Fibroblast of lung (primary cell): ENCODE data around the gene GABBR2. TPM values are rescaled to one million over a fixed set of nuclear protein-coding genes. Genes with fewer than 3 reads are reported as not detected.

Experiments used
- DNase-seq, 2 donors: peaks; one replicate each; pipeline versions ENCODE4 v3.0.0 to v3.0.0-alpha.2; 2010; ENCODE audit warnings: low read depth in 2 of 2
- H2AFZ ChIP-seq: 2 replicates; pipeline ENCODE4 v1.5.1; 2012; ENCODE audit warnings: low read length, control low read depth, inconsistent platforms
- H3K27ac ChIP-seq: 2 replicates; pipeline ENCODE4 v1.5.1; 2011; ENCODE audit warnings: low read length, control low read depth; ENCODE audit not compliant: insufficient read depth
- H3K27me3 ChIP-seq: 2 replicates; pipeline ENCODE4 v1.5.1; 2011; ENCODE audit warnings: mild to moderate bottlenecking, low read length; ENCODE audit not compliant: control insufficient read depth, insufficient read depth
- H3K36me3 ChIP-seq: 2 replicates; pipeline ENCODE4 v1.5.1; 2011; ENCODE audit warnings: low read length; ENCODE audit not compliant: control insufficient read depth, insufficient read depth
- H3K4me1 ChIP-seq: 2 replicates; pipeline ENCODE4 v1.5.1; 2011; ENCODE audit warnings: low read length; ENCODE audit not compliant: control insufficient read depth, insufficient read depth; ENCODE audit errors: extremely low read depth
- H3K4me2 ChIP-seq: 2 replicates; pipeline ENCODE4 v1.5.1; 2011; ENCODE audit warnings: low read length, control low read depth; ENCODE audit not compliant: insufficient read depth; ENCODE audit errors: extremely low read depth
- H3K4me3 ChIP-seq, 4 experiments: fragments of 200-600 bp in 1 of 4; sonication (generic) in 1 of 4; replicated peaks in 1 of 4; 2 replicates each; pipeline ENCODE4 v1.5.1; 2011 to 2016; ENCODE audit warnings: low read length in 4 of 4, low read depth in 3 of 4, mild to moderate bottlenecking in 3 of 4, control low read depth in 2 of 4, inconsistent platforms in 1 of 4, mixed read lengths in 1 of 4; ENCODE audit not compliant: insufficient read depth in 1 of 4; ENCODE audit errors: control extremely low read depth in 1 of 4
- H3K79me2 ChIP-seq: 2 replicates; pipeline ENCODE4 v1.5.1; 2012; ENCODE audit warnings: mild to moderate bottlenecking, low read length, inconsistent platforms; ENCODE audit not compliant: control insufficient read depth, insufficient read depth
- H3K9ac ChIP-seq: 2 replicates; pipeline ENCODE4 v1.5.1; 2011; ENCODE audit warnings: mild to moderate bottlenecking, low read length, control low read depth; ENCODE audit not compliant: insufficient read depth
- H3K9me3 ChIP-seq: 2 replicates; pipeline ENCODE4 v1.5.1; 2012; ENCODE audit warnings: low read depth, low read length; ENCODE audit not compliant: control insufficient read depth, insufficient read depth
- H4K20me1 ChIP-seq: 2 replicates; pipeline ENCODE4 v1.5.1; 2011; ENCODE audit warnings: low read length; ENCODE audit not compliant: control insufficient read depth, insufficient read depth; ENCODE audit errors: extremely low read depth
- CTCF ChIP-seq, 2 donors: IDR thresholded peaks in 1 of 2; conservative IDR thresholded peaks in 1 of 2; 1 replicate in 1 of 2; 2 replicates in 1 of 2; pipeline ENCODE4 v1.5.1; 2011 to 2012; ENCODE audit warnings: low read length in 2 of 2, control low read depth in 1 of 2, inconsistent platforms in 1 of 2, low read depth in 1 of 2, mild to moderate bottlenecking in 1 of 2
- EZH2 ChIP-seq: IDR thresholded peaks from 2 replicates; pipeline ENCODE4 v1.5.1; 2012; ENCODE audit warnings: low read length, control low read depth, mild to moderate bottlenecking; ENCODE audit errors: missing control alignments
- polyA plus RNA-seq, 2 donors: library from polyadenylated mRNA; depleted of rRNA in 1 of 2; stranded (reverse) in 1 of 2; unstranded in 1 of 2; fragments of >200 nt; gene quantifications; 2 replicates each; pipeline ENCODE4 v1.2.1, GENCODE V29; 2011 to 2012; ENCODE audit warnings: missing spikeins in 1 of 2
- total RNA-seq: library from RNA; depleted of rRNA; stranded (reverse); fragments of >200 nt; gene quantifications from 2 replicates; pipeline ENCODE4 v1.2.1, GENCODE V29; 2014

The GABBR2 gene
- total and polyA plus RNA-seq, 2 donors (not counting 1 experiment from before 2014, with no cell fraction given) = 0.32 to 0.33 TPM

- no peak for DNase-seq
- Histone ChIP-seq H3K9ac (no peak overlapping the region), H2AFZ (no peak overlapping the region), H3K27ac (no peak overlapping the region), H3K4me2 (no peak overlapping the region), H3K36me3 (no peaks in the 10 kb centered on the region), H3K4me1 (no peaks in the 10 kb centered on the region), H3K4me3 (no peak overlapping the region), H3K9me3 (no peaks in the 10 kb centered on the region), H3K79me2 (no peaks in the 10 kb centered on the region), H4K20me1 (no peaks in the 10 kb centered on the region), H3K27me3 (no peaks in the 10 kb centered on the region)
- TF ChIP-seq CTCF (conservative IDR thresholded peaks at IDR 0.05 in 1 of 2, IDR thresholded peaks at IDR 0.05 in 1 of 2; ENCODE audit: low read depth in 1 of 2, low read length in 2 of 2) = no peak
- TF ChIP-seq EZH2 = no peak
Observed at GRCh38 chr9:98541684-98542230, 167.0 kb downstream of the GABBR2 start.

- Histone ChIP-seq H3K79me2 (no peaks in the 10 kb centered on the region), H3K9me3 (no peaks in the 10 kb centered on the region), H3K27me3 (no peaks in the 10 kb centered on the region), H3K4me2 (no peak overlapping the region), H4K20me1 (no peaks in the 10 kb centered on the region), H3K9ac (no peak overlapping the region), H3K4me1 (no peaks in the 10 kb centered on the region), H2AFZ (no peak overlapping the region), H3K27ac (no peak overlapping the region), H3K4me3 (no peak overlapping the region), H3K36me3 (no peaks in the 10 kb centered on the region)
- TF ChIP-seq CTCF (conservative IDR thresholded peaks at IDR 0.05 in 1 of 2, IDR thresholded peaks at IDR 0.05 in 1 of 2; ENCODE audit: low read depth in 1 of 2, low read length in 2 of 2) (no peak), EZH2 (no peak)
- peak in 1 of 2 donors; percentile 78 for DNase-seq
Observed at GRCh38 chr9:98540476-98540875, 168.3 kb downstream of the GABBR2 start.

GRCh38 chr9:98539954-98540353, 168.8 kb downstream of the GABBR2 start:
- no peak overlapping the region for H3K9ac ChIP-seq
- DNase-seq = peak; percentile 44 to 91
- H3K9me3 ChIP-seq = no peaks in the 10 kb centered on the region
- no peaks in the 10 kb centered on the region for H4K20me1 ChIP-seq
- H3K4me3 ChIP-seq = no peak overlapping the region
- no peaks in the 10 kb centered on the region for H3K27me3 ChIP-seq
- H3K27ac ChIP-seq = no peak overlapping the region
- no peak overlapping the region for H2AFZ ChIP-seq
- H3K36me3 ChIP-seq = no peaks in the 10 kb centered on the region
- no peaks in the 10 kb centered on the region for H3K4me1 ChIP-seq
- H3K79me2 ChIP-seq = no peaks in the 10 kb centered on the region
- TF ChIP-seq EZH2 (no peak), CTCF (conservative IDR thresholded peaks at IDR 0.05 in 1 of 2, IDR thresholded peaks at IDR 0.05 in 1 of 2; ENCODE audit: low read depth in 1 of 2, low read length in 2 of 2) (no peak)
- H3K4me2 ChIP-seq = no peak overlapping the region
